ENCODE measurements around the gene NEO1. TPM values are rescaled to one million over a fixed set of nuclear protein-coding genes. Genes with fewer than 3 reads are reported as not detected.

The NEO1 gene
- total RNA-seq, 2 donors from 2014 or later, result 7.0 to 8.1 TPM

DNA sequence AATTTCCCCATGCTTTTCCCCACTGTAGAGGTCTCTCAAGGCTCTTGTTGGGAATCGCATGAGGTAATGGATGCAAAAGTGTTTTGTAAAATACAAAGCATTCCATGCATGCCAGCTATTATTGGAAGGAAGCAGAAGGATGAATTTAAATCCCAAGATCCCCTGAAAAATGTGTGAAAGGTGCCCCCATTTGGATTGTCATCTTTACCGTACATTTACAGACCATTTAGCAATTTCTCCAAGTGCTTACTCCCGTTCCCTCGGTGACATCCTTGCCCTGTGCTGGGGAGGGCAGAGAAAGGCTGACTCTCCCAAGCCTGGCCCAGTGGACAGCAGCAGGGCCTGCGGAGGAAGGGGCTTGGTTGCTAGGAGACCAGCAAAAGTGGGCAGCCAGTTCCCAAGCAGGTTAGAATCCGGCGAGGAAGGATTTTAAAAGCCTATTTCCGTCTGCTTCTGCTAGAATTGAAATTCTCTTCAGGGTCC is 31.1 kb upstream of the NEO1 start:
- Mint-ChIP-seq H3K27me3 (ENCODE audit: low read depth) (peaks cover 39% of the 10 kb centered on the region), H3K4me1 (ENCODE audit: low read depth) (no peaks in the 10 kb centered on the region), H3K9me3 (no peaks in the 10 kb centered on the region), H3K27ac (no peak overlapping the region), H3K36me3 (ENCODE audit: insufficient read depth in 2 of 2) (no peaks in the 10 kb centered on the region), H3K4me3 (no peak overlapping the region)
- DNase-seq (no peak), ATAC-seq (replicated peaks in 1 of 2) (no peak)

- Mint-ChIP-seq H3K36me3 (ENCODE audit: insufficient read depth in 2 of 2) (no peaks in the 10 kb centered on the region), H3K4me1 (ENCODE audit: low read depth) (no peaks in the 10 kb centered on the region), H3K9me3 (no peaks in the 10 kb centered on the region), H3K4me3 (no peak overlapping the region), H3K27ac (no peak overlapping the region), H3K27me3 (ENCODE audit: low read depth) (peaks cover 49% of the 10 kb centered on the region)
- ATAC-seq (replicated peaks in 1 of 2), result no peak
- DNase-seq, result no peak
These were observed 30.1 kb upstream of the NEO1 start for GRCh38 chr15:73022161-73022560.

GRCh38 chr15:73023071-73023470 is 29.2 kb upstream of the NEO1 start:
- Mint-ChIP-seq H3K27me3 (ENCODE audit: low read depth) (peaks cover 58% of the 10 kb centered on the region), H3K4me1 (ENCODE audit: low read depth) (no peaks in the 10 kb centered on the region)
- ATAC-seq (replicated peaks in 1 of 2), result no peak

DNA sequence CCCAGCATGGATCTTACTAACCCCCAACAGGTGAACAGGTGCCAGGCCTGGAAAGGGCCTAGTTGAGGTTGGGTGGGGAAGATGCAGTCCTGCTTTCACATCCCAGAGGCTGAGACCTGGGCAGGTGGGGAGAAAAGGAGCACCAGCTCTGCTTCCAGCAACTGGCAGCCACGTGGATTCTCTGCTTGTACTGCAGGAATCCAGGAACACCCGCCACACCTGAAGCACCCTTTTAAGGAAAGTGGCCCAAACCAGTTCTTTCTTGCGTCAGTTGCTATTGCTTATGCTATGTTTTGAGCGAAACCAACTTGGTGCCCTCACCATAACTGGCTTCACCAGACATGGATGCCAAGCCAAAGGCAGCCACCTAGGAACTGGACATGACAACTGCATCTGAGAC is 28.1 kb upstream of the NEO1 start:
- Mint-ChIP-seq H3K27me3 (ENCODE audit: low read depth) (peaks cover 62% of the 10 kb centered on the region), H3K4me1 (ENCODE audit: low read depth) (no peaks in the 10 kb centered on the region), H3K36me3 (ENCODE audit: insufficient read depth in 2 of 2) (no peaks in the 10 kb centered on the region), H3K27ac (no peak overlapping the region), H3K4me3 (no peak overlapping the region), H3K9me3 (no peaks in the 10 kb centered on the region)
- no peak for DNase-seq
- no peak for ATAC-seq (replicated peaks in 1 of 2)

More at GRCh38 chr15:73023071-73023470, 29.2 kb upstream of the NEO1 start:
- Mint-ChIP-seq H3K27ac (no peak overlapping the region), H3K36me3 (ENCODE audit: insufficient read depth in 2 of 2) (no peaks in the 10 kb centered on the region), H3K9me3 (no peaks in the 10 kb centered on the region), H3K4me3 (no peak overlapping the region)
- DNase-seq, result no peak

- DNase-seq, result no peak
- ATAC-seq (replicated peaks in 1 of 2), result no peak
- no peaks in the 10 kb centered on the region for H3K4me1 Mint-ChIP-seq (ENCODE audit: low read depth)
- no peak overlapping the region for H3K4me3 Mint-ChIP-seq
- peaks cover 47% of the 10 kb centered on the region for H3K27me3 Mint-ChIP-seq (ENCODE audit: low read depth)
- H3K9me3 Mint-ChIP-seq, result no peaks in the 10 kb centered on the region
- no peak overlapping the region for H3K27ac Mint-ChIP-seq
- H3K36me3 Mint-ChIP-seq (ENCODE audit: insufficient read depth in 2 of 2), result no peaks in the 10 kb centered on the region
These were observed 25.7 kb upstream of the NEO1 start for GRCh38 chr15:73026511-73027054.

GRCh38 chr15:73028031-73028430 is 24.2 kb upstream of the NEO1 start:
- no peak overlapping the region for H3K4me3 Mint-ChIP-seq
- H3K9me3 Mint-ChIP-seq, result no peaks in the 10 kb centered on the region
- ATAC-seq (replicated peaks in 1 of 2) (no peak), DNase-seq (no peak)
- no peaks in the 10 kb centered on the region for H3K4me1 Mint-ChIP-seq (ENCODE audit: low read depth)
- peaks cover 33% of the 10 kb centered on the region for H3K27me3 Mint-ChIP-seq (ENCODE audit: low read depth)
- no peak overlapping the region for H3K27ac Mint-ChIP-seq
- H3K36me3 Mint-ChIP-seq (ENCODE audit: insufficient read depth in 2 of 2), result no peaks in the 10 kb centered on the region

DNA sequence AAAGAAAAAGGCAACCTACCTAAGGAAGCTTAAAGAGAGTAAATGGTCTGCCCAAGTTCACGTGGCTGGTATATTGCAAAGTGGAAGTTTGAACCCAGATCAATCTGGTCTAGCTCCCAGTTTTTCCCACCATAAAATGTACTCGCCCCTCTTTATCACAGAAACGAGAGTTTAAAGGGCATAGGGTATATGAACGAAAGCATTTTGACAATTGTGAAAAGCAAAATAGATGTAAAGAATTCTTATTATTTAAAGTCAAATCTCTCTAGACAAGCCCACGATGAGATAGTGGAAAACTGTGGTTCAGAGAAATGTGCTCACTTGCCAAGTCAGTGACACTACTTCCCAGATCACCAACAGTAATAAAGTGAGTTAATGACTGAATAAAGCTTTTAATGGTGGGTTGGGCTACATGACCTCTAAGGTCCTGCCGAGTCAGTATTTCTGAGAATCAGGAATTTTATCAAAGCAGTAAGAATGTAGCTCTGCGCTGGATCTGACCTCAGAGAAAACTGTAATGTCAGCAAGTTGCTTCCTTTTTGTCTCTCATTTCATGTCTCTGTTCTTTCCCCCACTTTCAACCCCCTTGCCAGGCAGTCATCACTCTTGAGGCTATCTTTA is 23.3 kb upstream of the NEO1 start:
- no peak for DNase-seq
- no peaks in the 10 kb centered on the region for H3K4me1 Mint-ChIP-seq (ENCODE audit: low read depth)
- no peaks in the 10 kb centered on the region for H3K36me3 Mint-ChIP-seq (ENCODE audit: insufficient read depth in 2 of 2)
- ATAC-seq (replicated peaks in 1 of 2), result no peak
- H3K27me3 Mint-ChIP-seq (ENCODE audit: low read depth), result peaks cover 32% of the 10 kb centered on the region
- H3K27ac Mint-ChIP-seq, result no peak overlapping the region
- H3K4me3 Mint-ChIP-seq, result no peak overlapping the region
- no peaks in the 10 kb centered on the region for H3K9me3 Mint-ChIP-seq

- DNase-seq (no peak), ATAC-seq (replicated peaks in 1 of 2) (no peak)
- no peaks in the 10 kb centered on the region for H3K36me3 Mint-ChIP-seq (ENCODE audit: insufficient read depth in 2 of 2)
- peaks cover 30% of the 10 kb centered on the region for H3K27me3 Mint-ChIP-seq (ENCODE audit: low read depth)
- no peaks in the 10 kb centered on the region for H3K9me3 Mint-ChIP-seq
- H3K4me3 Mint-ChIP-seq, result no peak overlapping the region
- H3K27ac Mint-ChIP-seq, result no peak overlapping the region
- H3K4me1 Mint-ChIP-seq (ENCODE audit: low read depth), result no peaks in the 10 kb centered on the region
These were observed 22.1 kb upstream of the NEO1 start for GRCh38 chr15:73030122-73030679.

GRCh38 chr15:73031648-73032047 is 20.6 kb upstream of the NEO1 start:
- no peaks in the 10 kb centered on the region for H3K9me3 Mint-ChIP-seq
- H3K27ac Mint-ChIP-seq, result no peak overlapping the region
- no peaks in the 10 kb centered on the region for H3K36me3 Mint-ChIP-seq (ENCODE audit: insufficient read depth in 2 of 2)
- peaks cover 25% of the 10 kb centered on the region for H3K27me3 Mint-ChIP-seq (ENCODE audit: low read depth)
- no peaks in the 10 kb centered on the region for H3K4me1 Mint-ChIP-seq (ENCODE audit: low read depth)
- H3K4me3 Mint-ChIP-seq, result no peak overlapping the region
- ATAC-seq (replicated peaks in 1 of 2) (no peak), DNase-seq (no peak)

DNA sequence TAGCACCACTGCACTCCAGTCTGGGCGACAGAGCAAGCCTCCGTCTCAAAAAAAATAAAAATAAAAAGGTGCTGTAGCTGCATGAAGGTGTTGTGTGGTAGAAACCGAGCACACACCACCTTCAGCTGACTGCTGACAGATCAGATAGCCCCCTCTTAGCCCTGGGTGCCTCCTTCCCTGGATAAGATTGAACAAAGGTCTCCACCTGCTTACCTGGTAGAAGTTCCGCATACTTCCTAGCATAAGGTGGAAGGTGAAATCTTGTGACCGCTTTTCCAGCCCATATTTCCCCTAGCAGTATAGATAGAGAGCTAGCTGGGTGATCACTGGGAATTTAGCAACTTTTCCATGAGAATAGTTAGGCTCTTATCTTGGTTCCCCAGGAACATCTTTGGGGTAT is 18.7 kb upstream of the NEO1 start:
- Mint-ChIP-seq H3K4me3 (no peak overlapping the region), H3K27me3 (ENCODE audit: low read depth) (peaks cover 10% of the 10 kb centered on the region)
- ATAC-seq (replicated peaks in 1 of 2), result no peak

GRCh38 chr15:73034221-73034620 is 18.0 kb upstream of the NEO1 start:
- no peak overlapping the region for H3K27ac Mint-ChIP-seq
- H3K36me3 Mint-ChIP-seq (ENCODE audit: insufficient read depth in 2 of 2), result no peaks in the 10 kb centered on the region
- H3K4me1 Mint-ChIP-seq (ENCODE audit: low read depth), result no peaks in the 10 kb centered on the region
- ATAC-seq (replicated peaks in 1 of 2) (no peak), DNase-seq (no peak)
- no peaks in the 10 kb centered on the region for H3K9me3 Mint-ChIP-seq
- H3K27me3 Mint-ChIP-seq (ENCODE audit: low read depth), result peaks cover 16% of the 10 kb centered on the region
- no peak overlapping the region for H3K4me3 Mint-ChIP-seq

More for the DNA sequence above, 18.7 kb upstream of the NEO1 start:
- Mint-ChIP-seq H3K27ac (no peak overlapping the region), H3K9me3 (no peaks in the 10 kb centered on the region), H3K4me1 (ENCODE audit: low read depth) (no peaks in the 10 kb centered on the region), H3K36me3 (ENCODE audit: insufficient read depth in 2 of 2) (no peaks in the 10 kb centered on the region)
- no peak for DNase-seq

DNA sequence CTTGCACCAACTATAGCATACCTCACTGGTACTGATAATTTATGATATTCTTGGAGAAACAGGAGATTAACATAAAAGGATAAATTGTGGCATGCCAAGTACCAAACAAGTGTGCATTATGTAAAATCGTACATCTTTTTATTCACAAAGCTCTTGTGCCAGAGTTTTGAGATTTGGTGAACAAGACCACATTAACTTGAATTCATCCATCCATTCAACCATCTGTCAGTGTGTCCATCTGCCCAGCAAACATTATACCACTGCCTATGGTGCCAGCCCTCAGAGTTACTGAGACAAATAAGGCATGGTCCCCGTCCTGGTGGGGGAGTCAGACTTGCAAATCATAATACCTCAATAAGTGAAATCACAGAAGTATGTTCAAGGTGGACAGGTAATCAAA is 17.0 kb upstream of the NEO1 start:
- DNase-seq (no peak), ATAC-seq (replicated peaks in 1 of 2) (no peak)
- Mint-ChIP-seq H3K27ac (no peak overlapping the region), H3K27me3 (ENCODE audit: low read depth) (peaks cover 16% of the 10 kb centered on the region), H3K36me3 (ENCODE audit: insufficient read depth in 2 of 2) (no peaks in the 10 kb centered on the region), H3K4me3 (no peak overlapping the region), H3K4me1 (ENCODE audit: low read depth) (no peaks in the 10 kb centered on the region), H3K9me3 (no peaks in the 10 kb centered on the region)

- no peak for ATAC-seq (replicated peaks in 1 of 2)
- DNase-seq, result no peak
- no peaks in the 10 kb centered on the region for H3K9me3 Mint-ChIP-seq
- H3K27me3 Mint-ChIP-seq (ENCODE audit: low read depth), result peaks cover 16% of the 10 kb centered on the region
- H3K36me3 Mint-ChIP-seq (ENCODE audit: insufficient read depth in 2 of 2), result no peaks in the 10 kb centered on the region
- H3K4me1 Mint-ChIP-seq (ENCODE audit: low read depth), result no peaks in the 10 kb centered on the region
- no peak overlapping the region for H3K27ac Mint-ChIP-seq
- H3K4me3 Mint-ChIP-seq, result no peak overlapping the region
These were observed 14.0 kb upstream of the NEO1 start for GRCh38 chr15:73038220-73038619.

DNA sequence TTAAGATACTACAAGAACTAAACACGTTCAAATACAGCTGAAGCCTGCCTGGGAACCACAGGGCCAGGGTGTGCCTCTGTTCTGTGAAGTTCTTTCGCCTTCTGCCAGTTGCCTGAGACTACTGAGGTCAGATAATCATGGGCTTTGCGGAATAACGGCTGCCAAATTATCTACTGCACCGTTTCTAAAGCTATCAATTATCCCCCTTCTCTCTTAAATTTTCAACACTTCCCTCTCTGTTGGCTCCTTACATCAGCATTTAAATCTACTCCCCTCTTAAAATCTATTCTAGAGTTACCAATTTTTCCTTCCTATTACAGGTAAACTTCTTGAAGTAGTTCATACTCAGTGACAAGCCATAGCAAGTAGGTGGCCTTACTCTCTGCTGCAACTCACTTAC is 6.2 kb upstream of the NEO1 start:
- no peak overlapping the region for H3K4me3 Mint-ChIP-seq
- no peaks in the 10 kb centered on the region for H3K36me3 Mint-ChIP-seq (ENCODE audit: insufficient read depth in 2 of 2)
- no peak overlapping the region for H3K27ac Mint-ChIP-seq
- ATAC-seq (replicated peaks in 1 of 2) (no peak), DNase-seq (no peak)
- H3K9me3 Mint-ChIP-seq, result no peaks in the 10 kb centered on the region
- H3K27me3 Mint-ChIP-seq (ENCODE audit: low read depth), result peaks cover 24% of the 10 kb centered on the region
- no peaks in the 10 kb centered on the region for H3K4me1 Mint-ChIP-seq (ENCODE audit: low read depth)
